Measurements from ENCODE around the gene IMPA2. TPM values are rescaled to one million over a fixed set of nuclear protein-coding genes. Genes with fewer than 3 reads are reported as not detected.

The IMPA2 gene
- total and polyA plus RNA-seq, 2 donors (not counting 1 experiment from before 2014, with no cell fraction given): 3.8 to 23.0 TPM

GRCh38 chr18:12026562-12026961 lies 45.3 kb downstream of the IMPA2 start:
- Histone ChIP-seq H3K4me2 (ENCODE audit: extremely low read depth, insufficient read depth, low read length) (no peak overlapping the region), H3K9ac (ENCODE audit: insufficient read depth, low read length) (no peak overlapping the region), H3K9me3 (ENCODE audit: control insufficient read depth, insufficient read depth, low read depth, low read length) (no peaks in the 10 kb centered on the region), H3K36me3 (ENCODE audit: control insufficient read depth, insufficient read depth, low read length) (no peaks in the 10 kb centered on the region), H4K20me1 (ENCODE audit: control insufficient read depth, extremely low read depth, insufficient read depth, low read length) (no peaks in the 10 kb centered on the region), H3K4me1 (ENCODE audit: control insufficient read depth, extremely low read depth, insufficient read depth, low read length) (no peaks in the 10 kb centered on the region), H3K79me2 (ENCODE audit: control insufficient read depth, insufficient read depth, low read length) (no peaks in the 10 kb centered on the region), H3K27me3 (ENCODE audit: control insufficient read depth, insufficient read depth, low read length) (no peaks in the 10 kb centered on the region), H2AFZ (ENCODE audit: low read length) (no peak overlapping the region), H3K4me3 (replicated peaks in 1 of 4; ENCODE audit: control extremely low read depth in 1 of 4, insufficient read depth in 1 of 4, low read depth in 3 of 4, low read length in 4 of 4) (no peak overlapping the region), H3K27ac (ENCODE audit: insufficient read depth, low read length) (no peak overlapping the region)
- TF ChIP-seq CTCF (conservative IDR thresholded peaks at IDR 0.05 in 1 of 2, IDR thresholded peaks at IDR 0.05 in 1 of 2; ENCODE audit: low read depth in 1 of 2, low read length in 2 of 2): no peak
- no peak for TF ChIP-seq EZH2 (IDR thresholded peaks at IDR 0.05; ENCODE audit: low read length, missing control alignments)
- DNase-seq (ENCODE audit: low read depth in 2 of 2): no peak

GRCh38 chr18:12027046-12027445 lies 45.7 kb downstream of the IMPA2 start:
- Histone ChIP-seq H3K4me3 (replicated peaks in 1 of 4; ENCODE audit: control extremely low read depth in 1 of 4, insufficient read depth in 1 of 4, low read depth in 3 of 4, low read length in 4 of 4) (no peak overlapping the region), H3K36me3 (ENCODE audit: control insufficient read depth, insufficient read depth, low read length) (no peaks in the 10 kb centered on the region), H3K27me3 (ENCODE audit: control insufficient read depth, insufficient read depth, low read length) (no peaks in the 10 kb centered on the region), H3K79me2 (ENCODE audit: control insufficient read depth, insufficient read depth, low read length) (no peaks in the 10 kb centered on the region), H2AFZ (ENCODE audit: low read length) (no peak overlapping the region), H3K4me1 (ENCODE audit: control insufficient read depth, extremely low read depth, insufficient read depth, low read length) (no peaks in the 10 kb centered on the region), H3K4me2 (ENCODE audit: extremely low read depth, insufficient read depth, low read length) (no peak overlapping the region), H3K9me3 (ENCODE audit: control insufficient read depth, insufficient read depth, low read depth, low read length) (no peaks in the 10 kb centered on the region), H3K27ac (ENCODE audit: insufficient read depth, low read length) (no peak overlapping the region), H3K9ac (ENCODE audit: insufficient read depth, low read length) (no peak overlapping the region), H4K20me1 (ENCODE audit: control insufficient read depth, extremely low read depth, insufficient read depth, low read length) (no peaks in the 10 kb centered on the region)
- DNase-seq (ENCODE audit: low read depth in 2 of 2): no peak
- no peak for TF ChIP-seq CTCF (conservative IDR thresholded peaks at IDR 0.05 in 1 of 2, IDR thresholded peaks at IDR 0.05 in 1 of 2; ENCODE audit: low read depth in 1 of 2, low read length in 2 of 2)
- no peak for TF ChIP-seq EZH2 (IDR thresholded peaks at IDR 0.05; ENCODE audit: low read length, missing control alignments)

- Histone ChIP-seq H3K4me1 (ENCODE audit: control insufficient read depth, extremely low read depth, insufficient read depth, low read length) (peaks cover 2% of the 10 kb centered on the region), H3K36me3 (ENCODE audit: control insufficient read depth, insufficient read depth, low read length) (no peaks in the 10 kb centered on the region), H3K4me2 (ENCODE audit: extremely low read depth, insufficient read depth, low read length) (no peak overlapping the region), H4K20me1 (ENCODE audit: control insufficient read depth, extremely low read depth, insufficient read depth, low read length) (no peaks in the 10 kb centered on the region), H3K9ac (ENCODE audit: insufficient read depth, low read length) (no peak overlapping the region), H3K4me3 (replicated peaks in 1 of 4; ENCODE audit: control extremely low read depth in 1 of 4, insufficient read depth in 1 of 4, low read depth in 3 of 4, low read length in 4 of 4) (no peak overlapping the region), H2AFZ (ENCODE audit: low read length) (no peak overlapping the region), H3K27me3 (ENCODE audit: control insufficient read depth, insufficient read depth, low read length) (no peaks in the 10 kb centered on the region), H3K9me3 (ENCODE audit: control insufficient read depth, insufficient read depth, low read depth, low read length) (no peaks in the 10 kb centered on the region), H3K27ac (ENCODE audit: insufficient read depth, low read length) (no peak overlapping the region), H3K79me2 (ENCODE audit: control insufficient read depth, insufficient read depth, low read length) (no peaks in the 10 kb centered on the region)
- no peak for DNase-seq (ENCODE audit: low read depth in 2 of 2)
- TF ChIP-seq EZH2 (IDR thresholded peaks at IDR 0.05; ENCODE audit: low read length, missing control alignments) (no peak), CTCF (conservative IDR thresholded peaks at IDR 0.05 in 1 of 2, IDR thresholded peaks at IDR 0.05 in 1 of 2; ENCODE audit: low read depth in 1 of 2, low read length in 2 of 2) (no peak)
Measured at GRCh38 chr18:12027480-12027879, 46.2 kb downstream of the IMPA2 start.

Data from fibroblast of lung (primary cell).